ENCODE results near the gene MAVS.

DNA sequence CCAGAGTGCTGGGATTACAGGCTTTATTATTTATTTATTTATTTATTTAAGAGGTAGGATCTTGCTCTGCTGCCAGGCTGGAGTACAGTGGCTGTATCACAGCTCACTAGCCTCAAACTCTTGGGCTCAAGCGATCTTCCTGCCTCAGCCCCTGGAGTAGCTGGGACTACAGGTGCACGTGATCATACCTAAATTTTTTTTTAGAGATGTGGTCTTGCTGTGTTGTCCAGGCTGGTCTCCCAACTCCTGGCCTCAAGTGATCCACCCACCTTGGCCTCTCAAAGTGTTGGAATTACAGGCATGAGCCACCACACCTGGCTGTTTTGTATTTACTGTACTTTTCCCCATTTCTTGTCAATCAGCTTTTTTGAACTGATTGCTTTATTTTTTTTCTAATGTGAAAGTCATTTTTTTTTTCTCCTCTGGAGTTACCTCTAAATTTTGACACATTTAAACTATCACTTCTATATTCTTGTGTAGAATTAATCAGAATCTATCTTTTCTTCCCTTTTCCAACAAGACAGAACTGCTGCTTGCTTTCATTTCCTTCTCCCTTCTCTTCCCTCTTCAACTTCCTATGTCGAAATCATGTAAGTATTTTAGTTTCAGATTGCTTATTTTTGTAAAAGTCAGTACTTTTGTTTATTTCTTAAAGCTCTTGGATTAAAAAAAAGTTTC, 54.5 kb downstream of the MAVS start:
- TF ChIP-seq POLR2AphosphoS5 (IDR thresholded peaks at IDR 0.05; ENCODE audit: low read depth, low read length), result no peak
- TF ChIP-seq, protein P1, sequence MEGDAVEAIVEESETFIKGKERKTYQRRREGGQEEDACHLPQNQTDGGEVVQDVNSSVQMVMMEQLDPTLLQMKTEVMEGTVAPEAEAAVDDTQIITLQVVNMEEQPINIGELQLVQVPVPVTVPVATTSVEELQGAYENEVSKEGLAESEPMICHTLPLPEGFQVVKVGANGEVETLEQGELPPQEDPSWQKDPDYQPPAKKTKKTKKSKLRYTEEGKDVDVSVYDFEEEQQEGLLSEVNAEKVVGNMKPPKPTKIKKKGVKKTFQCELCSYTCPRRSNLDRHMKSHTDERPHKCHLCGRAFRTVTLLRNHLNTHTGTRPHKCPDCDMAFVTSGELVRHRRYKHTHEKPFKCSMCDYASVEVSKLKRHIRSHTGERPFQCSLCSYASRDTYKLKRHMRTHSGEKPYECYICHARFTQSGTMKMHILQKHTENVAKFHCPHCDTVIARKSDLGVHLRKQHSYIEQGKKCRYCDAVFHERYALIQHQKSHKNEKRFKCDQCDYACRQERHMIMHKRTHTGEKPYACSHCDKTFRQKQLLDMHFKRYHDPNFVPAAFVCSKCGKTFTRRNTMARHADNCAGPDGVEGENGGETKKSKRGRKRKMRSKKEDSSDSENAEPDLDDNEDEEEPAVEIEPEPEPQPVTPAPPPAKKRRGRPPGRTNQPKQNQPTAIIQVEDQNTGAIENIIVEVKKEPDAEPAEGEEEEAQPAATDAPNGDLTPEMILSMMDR (IDR thresholded peaks at IDR 0.05), result no peak
- TF ChIP-seq REST (IDR thresholded peaks at IDR 0.05; ENCODE audit: insufficient read depth in 1 of 2, low read depth in 2 of 2, low read length in 1 of 2), result no peak
- TF ChIP-seq SIN3A (IDR thresholded peaks at IDR 0.05; ENCODE audit: borderline replicate concordance, insufficient read depth, low read depth, low read length), result no peak

All from Panc1 (cell line).